GM18868 (cell line): ENCODE measurements around the gene HSPA1L.
A peak's percentile ranks its signal among the peaks of the same experiment; 100 is the strongest.
"Not testable (repeated sequence)": the region's sequence is repeated elsewhere in the genome, so short reads cannot be mapped to it uniquely, and the experiment has no call there.

ENCODE experiments used
- ATAC-seq: cut with Tn5 transposase; IDR thresholded peaks from one replicate; pipeline ENCODE4 v1.9.1; 2021; ENCODE audit warnings: mild to moderate bottlenecking, moderate library complexity; ENCODE audit not compliant: unreplicated experiment

HSPA1L gene

DNA sequence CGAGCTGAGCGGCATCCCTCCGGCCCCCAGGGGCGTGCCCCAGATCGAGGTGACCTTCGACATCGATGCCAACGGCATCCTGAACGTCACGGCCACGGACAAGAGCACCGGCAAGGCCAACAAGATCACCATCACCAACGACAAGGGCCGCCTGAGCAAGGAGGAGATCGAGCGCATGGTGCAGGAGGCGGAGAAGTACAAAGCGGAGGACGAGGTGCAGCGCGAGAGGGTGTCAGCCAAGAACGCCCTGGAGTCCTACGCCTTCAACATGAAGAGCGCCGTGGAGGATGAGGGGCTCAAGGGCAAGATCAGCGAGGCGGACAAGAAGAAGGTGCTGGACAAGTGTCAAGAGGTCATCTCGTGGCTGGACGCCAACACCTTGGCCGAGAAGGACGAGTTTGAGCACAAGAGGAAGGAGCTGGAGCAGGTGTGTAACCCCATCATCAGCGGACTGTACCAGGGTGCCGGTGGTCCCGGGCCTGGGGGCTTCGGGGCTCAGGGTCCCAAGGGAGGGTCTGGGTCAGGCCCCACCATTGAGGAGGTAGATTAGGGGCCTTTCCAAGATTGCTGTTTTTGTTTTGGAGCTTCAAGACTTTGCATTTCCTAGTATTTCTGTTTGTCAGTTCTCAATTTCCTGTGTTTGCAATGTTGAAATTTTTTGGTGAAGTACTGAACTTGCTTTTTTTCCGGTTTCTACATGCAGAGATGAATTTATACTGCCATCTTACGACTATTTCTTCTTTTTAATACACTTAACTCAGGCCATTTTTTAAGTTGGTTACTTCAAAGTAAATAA lies 2.2 kb upstream of the HSPA1L start:
- not testable (repeated sequence) for ATAC-seq

DNA sequence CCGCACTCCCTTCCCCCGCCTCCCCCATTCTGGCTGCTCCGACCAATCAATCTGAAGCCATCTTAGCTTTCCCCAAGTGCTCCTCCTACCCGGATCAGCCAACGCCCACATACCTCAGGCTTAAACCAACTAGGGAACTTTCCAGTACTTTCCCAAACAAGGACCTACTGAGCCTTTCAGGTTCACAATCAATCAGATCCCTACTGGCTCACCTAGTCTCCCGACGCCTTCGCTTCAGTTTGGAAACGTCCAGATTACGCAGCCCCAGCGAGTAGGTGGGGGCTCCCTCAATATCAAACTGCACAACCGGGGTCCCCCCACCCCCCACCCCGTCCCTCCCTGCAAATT lies 432 bp downstream of the HSPA1L start:
- peak; percentile 50 for ATAC-seq

DNA sequence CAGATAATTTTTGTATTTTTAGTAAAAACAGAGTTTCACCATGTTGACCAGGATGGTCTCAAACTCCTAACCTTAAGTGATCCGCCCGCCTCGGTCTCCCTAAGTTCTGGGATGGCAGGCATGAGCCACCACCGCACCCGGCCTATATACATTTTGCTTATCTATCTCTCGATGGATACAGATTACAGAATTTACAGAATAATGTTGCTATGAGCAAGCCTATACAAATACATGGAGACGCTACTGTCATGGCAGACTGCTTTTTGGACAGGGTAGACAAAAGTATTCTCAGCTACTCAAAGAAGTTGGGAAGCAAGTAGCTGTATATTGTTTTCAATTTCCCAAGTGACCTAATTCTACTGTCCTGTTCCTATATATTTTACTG lies 1.6 kb downstream of the HSPA1L start:
- ATAC-seq, result no peak

GRCh38 chr6:31811645-31812044 lies 3.4 kb downstream of the HSPA1L start:
- ATAC-seq, result no peak

DNA sequence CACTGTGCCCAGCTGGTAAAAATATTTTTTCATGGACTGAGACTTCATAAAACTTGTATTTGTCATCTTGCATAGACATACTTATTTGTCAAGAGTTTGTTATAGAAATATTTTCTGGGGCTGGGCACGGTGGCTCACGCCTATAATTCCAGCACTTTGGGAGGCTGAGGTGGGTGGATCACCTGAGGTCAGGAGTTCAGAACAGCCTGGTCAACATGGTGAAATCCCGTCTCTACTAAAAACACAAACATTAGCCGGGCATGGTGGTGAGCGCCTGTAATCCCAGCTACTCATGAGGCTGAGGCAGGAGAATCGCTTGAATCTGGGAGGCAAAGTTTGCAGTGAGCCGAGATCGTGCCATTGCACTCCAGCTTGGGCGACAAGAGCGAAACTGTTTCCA lies 6.5 kb downstream of the HSPA1L start:
- ATAC-seq, result not testable (repeated sequence)

DNA sequence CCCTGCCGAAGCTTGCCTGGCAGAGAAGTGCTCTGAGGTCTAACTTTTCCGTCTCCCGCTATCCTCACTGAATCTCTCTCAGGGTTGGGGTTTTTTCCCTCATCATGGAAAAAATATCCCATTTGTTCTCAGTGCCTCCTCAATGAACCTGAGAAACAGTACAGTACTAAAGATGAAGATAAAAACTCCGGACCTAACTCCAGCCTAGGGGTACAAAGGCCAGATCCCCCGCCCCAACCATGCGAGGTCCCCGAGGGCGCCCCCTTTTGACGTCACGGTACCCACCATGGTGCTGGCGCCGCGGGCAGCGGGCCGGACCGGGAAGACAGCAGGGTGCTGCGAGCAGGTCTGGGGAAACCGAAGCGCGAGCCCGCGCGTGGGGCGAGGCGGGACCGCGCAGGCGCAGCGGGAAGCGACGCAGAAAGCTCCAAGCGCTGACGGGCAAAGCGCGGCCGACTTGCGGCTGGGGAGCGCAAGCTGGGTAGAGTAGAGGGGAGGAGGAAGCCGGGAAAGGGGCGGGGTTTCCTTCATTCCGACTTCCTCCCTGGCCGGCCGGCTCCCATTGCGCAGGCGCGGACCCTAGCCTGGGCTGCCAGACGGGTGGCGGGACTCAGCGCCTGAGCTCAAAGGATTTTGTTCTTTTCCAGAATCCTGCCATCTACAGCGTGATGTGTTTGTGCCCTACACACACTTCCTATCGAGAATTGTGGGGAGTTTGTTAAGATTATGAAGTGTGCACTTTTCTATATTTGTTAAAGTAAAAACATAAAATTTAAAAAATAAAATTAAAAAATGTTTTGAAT lies 8.4 kb downstream of the HSPA1L start, which contains the start of gene LSM2:
Gene LSM2 (minus strand): TSS at position 497 of the 803 bp plus-strand sequence. CDS start 209 bp downstream, at position 288.
- peak; percentile 89 for ATAC-seq

DNA sequence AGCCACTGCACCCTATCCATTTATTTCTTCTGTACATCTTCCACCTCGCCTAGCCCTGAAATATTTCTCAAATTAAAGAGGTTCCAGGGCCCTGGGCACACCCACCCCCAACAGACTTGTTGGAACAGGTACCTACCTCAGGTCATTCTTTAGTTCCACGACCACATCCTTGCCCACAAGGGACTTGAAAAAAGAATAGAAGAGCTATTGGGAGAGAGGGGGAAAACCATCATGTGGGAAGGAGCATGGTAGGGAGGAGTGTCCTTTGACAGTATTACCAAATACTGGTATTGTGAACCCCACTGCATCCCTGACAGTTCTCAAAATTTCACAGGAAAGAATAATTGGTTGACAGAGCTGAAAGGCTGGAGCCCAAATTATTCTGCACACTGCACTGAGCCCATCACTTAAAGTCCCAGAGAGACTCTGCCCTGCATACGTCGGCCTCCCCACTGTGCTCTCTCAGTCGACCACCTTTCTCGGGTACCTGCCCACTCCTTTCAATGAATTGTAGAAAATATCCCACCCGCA lies 9.1 kb downstream of the HSPA1L start:
- ATAC-seq, result peak; percentile 8

- not testable (repeated sequence) for ATAC-seq
Observed at GRCh38 chr6:31801031-31801927, 13.8 kb downstream of the HSPA1L start.

DNA sequence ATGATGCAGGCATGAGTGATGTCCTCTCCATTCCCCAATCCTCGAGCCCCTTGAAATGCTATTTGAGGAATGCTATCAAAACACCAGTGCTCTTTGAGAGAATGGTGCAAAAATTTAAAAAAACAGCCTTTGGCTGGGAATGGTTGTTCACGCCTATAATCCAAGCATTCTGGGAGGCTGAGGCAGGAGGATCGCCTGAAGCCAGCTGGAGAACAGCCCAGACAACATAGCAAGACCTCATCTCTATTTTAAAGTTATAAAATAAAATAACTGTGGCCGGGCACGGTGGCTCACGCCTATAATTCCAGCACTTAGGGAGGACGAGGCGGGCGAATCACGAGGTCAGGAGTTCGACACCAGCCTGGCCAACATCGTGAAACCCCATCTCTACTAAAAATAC lies 15.3 kb downstream of the HSPA1L start:
- ATAC-seq, result no peak

DNA sequence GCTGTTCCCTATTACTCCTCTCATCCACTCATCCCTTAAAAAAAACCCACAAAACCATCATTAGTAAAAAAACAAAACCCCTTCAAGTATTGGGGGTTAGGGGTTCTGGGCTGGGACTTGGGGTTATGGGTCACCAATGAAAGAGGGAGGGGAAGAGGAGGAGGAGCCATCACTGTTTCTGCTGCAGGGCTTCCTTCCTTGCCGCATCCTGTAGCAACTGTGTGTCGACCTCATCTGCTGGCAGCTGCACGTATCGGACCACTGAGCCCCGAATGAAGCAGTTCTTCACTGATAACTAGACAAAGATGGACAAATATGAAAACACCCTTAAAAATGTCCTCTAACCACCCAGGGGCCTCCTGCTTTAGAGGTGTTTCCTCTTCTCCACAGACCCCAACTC lies 17.5 kb downstream of the HSPA1L start:
- no peak for ATAC-seq

DNA sequence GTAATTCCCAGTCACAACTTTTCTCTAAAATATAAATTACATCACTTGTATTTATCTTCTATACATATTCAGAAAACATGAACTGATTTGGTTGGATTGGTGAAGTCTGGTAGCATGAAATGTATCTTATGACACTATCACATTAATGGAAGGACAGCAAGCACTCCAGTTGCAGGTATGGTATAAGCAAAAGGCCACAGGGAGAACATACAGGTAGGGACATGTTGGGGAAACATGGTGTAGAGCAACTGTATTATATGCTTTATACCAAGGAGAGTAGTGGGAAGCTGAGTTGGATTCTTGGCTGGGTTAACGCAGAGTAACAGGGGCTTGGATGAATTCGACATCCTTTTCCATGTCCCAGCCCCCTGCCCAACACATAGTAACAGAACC lies 18.1 kb downstream of the HSPA1L start:
- ATAC-seq, result no peak

DNA sequence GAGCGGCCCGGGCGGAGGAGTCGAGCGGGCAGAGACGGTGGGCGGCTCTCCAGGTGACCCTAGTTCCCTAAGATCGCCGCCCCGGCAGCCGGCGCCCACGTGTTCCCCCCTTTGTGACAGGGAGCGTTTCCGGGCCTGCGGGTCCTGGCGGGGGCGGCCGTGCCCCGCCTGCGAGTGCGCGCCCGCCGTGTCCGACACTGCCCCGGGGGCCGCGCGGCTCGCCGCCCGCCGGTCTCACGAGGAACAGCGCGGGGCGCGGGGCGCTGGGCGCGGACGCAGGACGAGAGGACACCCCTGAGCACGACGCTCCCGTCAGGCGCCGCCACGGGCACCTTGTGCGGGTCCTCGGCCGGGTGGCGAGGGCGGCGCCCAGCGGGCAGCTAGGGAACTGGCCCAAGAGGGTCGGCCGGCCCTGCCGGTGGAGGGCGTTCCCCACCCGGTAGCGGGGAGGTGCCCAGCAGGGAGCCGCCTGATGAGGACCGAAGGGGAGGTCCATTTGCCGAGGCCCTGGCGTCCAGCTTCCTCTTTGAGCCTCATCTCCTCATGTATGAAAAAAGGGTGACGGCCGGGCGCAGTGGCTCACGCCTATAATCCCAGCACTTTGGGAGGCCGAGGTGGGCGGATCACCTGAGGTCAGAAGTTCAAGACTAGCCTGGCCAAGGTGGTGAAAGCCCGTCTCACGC lies 19.3 kb downstream of the HSPA1L start, which contains the start of gene VARS1:
Gene VARS1 (minus strand): TSS at position 137 of the 683 bp plus-strand sequence. CDS start 535 bp downstream, outside the sequence.
- ATAC-seq, result peak; percentile 82

DNA sequence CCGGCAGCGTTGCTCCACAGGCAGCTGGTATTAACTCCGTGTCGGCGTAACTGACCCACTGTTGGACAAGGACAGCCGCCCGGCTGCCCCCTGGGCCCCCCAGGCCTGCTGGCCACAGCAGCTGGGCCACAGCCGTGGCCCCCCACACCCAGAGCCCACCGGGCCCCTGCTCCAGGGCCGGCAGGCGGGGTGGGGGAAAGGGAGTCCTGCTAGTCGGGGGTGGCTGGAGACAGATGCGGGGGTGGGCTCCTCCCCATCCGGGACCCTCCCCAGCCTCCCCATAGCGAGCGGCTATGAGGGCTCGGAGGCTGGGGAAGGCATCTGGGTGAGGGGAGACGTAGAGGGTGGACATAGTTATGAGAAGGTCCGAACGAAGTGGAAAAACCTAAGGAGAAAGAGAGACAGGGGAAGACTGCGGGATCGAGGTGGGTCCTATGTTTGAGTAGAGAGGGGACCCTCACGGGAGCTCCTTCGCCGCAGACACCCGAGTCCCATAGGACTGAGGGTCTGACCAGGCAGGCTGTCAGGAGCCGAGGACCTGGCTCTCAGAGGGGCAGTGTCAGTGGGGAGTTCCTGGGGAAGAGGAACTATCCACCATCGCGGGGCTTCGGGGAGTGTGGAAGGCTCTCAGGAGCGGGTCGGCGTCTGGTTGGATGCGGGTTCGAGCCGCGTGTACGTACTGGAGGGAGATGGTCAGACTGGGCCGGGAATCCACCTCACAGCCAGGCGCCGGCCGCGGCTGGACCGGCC lies 20.0 kb downstream of the HSPA1L start:
- ATAC-seq, result no peak

DNA sequence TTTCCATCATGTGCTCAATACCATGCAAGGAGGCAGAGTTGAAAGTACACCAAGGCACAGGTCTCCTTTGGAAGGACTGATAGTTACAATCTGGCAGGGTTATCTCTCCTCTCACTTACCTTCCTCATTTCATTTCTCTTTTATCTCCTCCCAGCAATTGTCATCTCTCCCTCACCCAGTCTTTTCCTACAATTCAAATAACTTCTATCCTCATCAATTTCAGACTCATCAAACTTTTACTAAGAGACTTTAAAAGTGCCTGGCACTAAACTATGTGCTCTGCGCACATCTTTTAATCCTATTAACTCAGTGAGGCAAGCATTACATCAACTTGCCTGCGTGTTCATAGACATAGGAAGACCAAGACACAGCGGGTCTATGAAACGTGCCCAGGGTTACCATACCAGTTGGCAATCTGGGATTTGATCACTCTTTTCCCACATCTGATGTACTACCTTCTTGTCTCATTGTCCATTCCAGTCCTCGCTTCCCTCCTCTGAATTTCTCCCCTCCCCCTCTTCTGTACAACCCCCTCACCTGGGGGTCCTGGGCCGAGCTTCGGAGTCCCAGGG lies 20.7 kb downstream of the HSPA1L start:
- ATAC-seq, result no peak

DNA sequence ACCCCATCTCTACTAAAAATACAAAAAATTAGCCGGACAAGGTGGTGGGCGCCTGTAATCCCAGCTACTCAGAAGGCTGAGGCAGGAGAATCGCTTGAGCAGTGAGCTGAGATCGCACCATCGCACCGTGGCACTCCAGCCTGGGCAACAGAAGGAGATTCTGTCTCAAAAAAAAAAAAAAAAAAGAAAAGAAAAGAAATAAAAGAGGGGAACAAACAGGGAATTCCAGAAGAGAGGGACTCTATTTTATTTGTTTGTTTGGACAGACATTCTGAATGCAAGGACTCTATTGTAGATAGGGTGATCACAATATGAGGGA lies 21.2 kb downstream of the HSPA1L start:
- not testable (repeated sequence) for ATAC-seq

GRCh38 chr6:31792761-31793171 lies 22.3 kb downstream of the HSPA1L start:
- no peak for ATAC-seq

- ATAC-seq, result no peak
Observed at GRCh38 chr6:31792090-31792374, 23.1 kb downstream of the HSPA1L start.

DNA sequence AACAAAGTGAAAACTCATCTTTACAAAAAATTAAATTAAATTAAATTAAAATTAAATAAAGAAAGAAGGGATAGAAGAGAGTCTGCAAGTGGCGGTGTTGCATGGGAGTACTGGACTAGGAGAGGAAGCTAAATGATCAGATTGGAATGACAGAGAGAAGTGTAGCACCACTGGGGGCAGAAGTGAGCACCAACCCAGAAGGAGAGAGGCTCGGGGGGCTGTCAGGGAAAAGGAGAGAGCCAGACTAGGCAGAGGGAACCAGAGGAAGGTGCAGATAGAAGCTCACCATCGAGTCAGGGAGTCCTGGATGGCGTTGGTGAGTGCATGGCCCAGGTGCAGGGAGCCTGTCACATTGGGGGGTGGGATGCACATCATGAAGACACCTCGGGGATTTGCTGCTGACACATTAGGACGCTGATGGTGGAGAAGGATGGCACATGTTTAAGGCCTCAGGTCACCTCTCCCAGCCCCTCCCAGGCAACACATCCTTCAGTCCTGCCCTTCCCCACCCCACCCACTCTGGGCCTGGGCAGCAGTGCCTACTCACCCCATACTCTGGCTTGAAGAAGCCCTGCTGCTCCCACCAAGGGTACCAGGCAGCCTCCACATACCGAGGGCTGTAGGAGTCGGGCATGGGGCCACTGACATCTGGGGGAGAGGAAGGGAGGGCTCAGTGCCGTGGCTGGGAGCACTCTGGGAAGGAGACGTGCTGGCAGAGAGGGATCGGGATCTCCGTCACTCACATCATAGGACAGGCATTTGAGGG lies 23.6 kb downstream of the HSPA1L start:
- ATAC-seq, result no peak

DNA sequence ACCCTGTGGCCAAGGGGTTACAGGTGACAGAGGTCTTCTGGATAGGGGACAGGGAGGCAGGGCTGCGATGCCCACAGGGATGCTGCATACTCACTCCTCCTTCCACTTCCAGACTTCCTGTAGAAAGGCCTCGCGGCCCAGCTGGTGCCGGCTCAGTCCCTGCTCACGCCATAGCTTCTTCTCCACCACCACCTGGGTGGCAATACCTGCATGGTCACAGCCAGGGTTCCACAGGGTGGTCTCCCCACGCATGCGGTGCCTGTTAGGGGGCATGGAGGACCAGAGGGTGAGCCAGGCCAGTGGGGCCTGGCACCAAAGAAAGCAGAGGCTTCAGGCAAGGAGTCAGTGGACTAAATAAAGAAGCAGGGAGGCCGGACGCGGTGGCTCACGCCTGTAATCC lies 29.6 kb downstream of the HSPA1L start:
- no peak for ATAC-seq
